Measurements from ENCODE around the gene FYCO1. TPM values are rescaled to one million over a fixed set of nuclear protein-coding genes. Genes with fewer than 3 reads are reported as not detected.

FYCO1 gene
- total and polyA plus RNA-seq, 7 donors = 8.4 to 115 (median 72.1) TPM

DNA sequence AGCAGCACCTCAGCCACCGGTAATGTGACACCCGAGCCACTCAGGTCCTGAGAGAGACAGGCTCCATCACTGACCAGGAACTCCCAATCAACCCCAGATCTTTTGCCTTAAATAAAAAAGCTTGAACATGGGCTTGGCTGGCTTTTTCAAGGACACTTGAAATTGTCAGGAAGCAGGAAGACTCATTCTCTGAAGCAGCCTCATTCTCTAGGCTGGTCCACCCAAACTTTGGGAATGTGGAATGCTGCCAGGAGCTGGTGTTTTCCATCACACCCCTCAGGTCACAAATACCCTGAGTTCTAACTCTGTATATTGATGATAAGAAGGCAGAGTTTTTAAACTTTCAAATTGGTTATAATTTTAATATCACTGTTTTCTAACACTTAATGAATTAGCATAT is 35.3 kb downstream of the FYCO1 start:
- intact Hi-C loops (cut with DNase I) = no loop called here
- WGBS, 2 donors = 93 to 100% methylated on average over 2 of the region's 2 CpGs

DNA sequence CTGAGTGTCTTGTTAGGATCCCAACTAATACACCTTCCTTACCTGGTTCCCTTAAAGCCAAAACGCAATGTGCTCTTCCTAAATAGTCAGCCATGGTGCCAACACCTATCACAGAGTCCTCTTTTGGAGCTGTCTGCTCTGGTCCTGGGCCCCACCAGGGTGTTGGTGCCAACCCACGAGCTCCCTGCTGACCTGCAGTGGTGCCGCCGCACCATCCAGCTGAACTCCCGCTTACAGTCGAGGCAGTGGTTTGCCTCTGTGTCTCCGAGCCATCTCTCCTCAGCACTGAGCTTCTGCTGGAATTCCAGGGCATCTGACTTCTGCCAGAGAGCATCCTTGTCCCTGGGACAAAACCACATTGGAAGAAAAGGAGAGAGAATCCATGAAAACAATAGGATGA is 36.4 kb downstream of the FYCO1 start:
- H3K9me3 ChIP-seq = no peaks in the 10 kb centered on the region
- H3K27ac ChIP-seq = peak overlapping the region in 3 of 4 donors; percentile 39 to 72 (median 64)
- no peaks in the 10 kb centered on the region for H3K27me3 ChIP-seq
- intact Hi-C loops (cut with DNase I) = no loop called here
- TF ChIP-seq, protein P1, sequence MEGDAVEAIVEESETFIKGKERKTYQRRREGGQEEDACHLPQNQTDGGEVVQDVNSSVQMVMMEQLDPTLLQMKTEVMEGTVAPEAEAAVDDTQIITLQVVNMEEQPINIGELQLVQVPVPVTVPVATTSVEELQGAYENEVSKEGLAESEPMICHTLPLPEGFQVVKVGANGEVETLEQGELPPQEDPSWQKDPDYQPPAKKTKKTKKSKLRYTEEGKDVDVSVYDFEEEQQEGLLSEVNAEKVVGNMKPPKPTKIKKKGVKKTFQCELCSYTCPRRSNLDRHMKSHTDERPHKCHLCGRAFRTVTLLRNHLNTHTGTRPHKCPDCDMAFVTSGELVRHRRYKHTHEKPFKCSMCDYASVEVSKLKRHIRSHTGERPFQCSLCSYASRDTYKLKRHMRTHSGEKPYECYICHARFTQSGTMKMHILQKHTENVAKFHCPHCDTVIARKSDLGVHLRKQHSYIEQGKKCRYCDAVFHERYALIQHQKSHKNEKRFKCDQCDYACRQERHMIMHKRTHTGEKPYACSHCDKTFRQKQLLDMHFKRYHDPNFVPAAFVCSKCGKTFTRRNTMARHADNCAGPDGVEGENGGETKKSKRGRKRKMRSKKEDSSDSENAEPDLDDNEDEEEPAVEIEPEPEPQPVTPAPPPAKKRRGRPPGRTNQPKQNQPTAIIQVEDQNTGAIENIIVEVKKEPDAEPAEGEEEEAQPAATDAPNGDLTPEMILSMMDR (IDR thresholded peaks at IDR 0.05) = no peak
- TF ChIP-seq POLR2AphosphoS5 (IDR thresholded peaks at IDR 0.05) (no peak), EP300 (IDR thresholded peaks at IDR 0.05) (no peak), POLR2A (IDR thresholded peaks at IDR 0.05) (no peak)
- H3K4me3 ChIP-seq = no peak overlapping the region
- peaks cover 0 to 18% (median 6%) of the 10 kb centered on the region in 4 donors for H3K4me1 ChIP-seq
- H3K36me3 ChIP-seq = peaks cover 54 to 100% (median 75%) of the 10 kb centered on the region in 4 donors
- WGBS, 2 donors = 90 to 97% methylated on average over 7 of the region's 7 CpGs
- no peak for DNase-seq

More for the DNA sequence above, 35.3 kb downstream of the FYCO1 start:
- Histone ChIP-seq H3K27ac (peak overlapping the region in 2 of 4 donors; percentile 0 to 14), H3K4me3 (no peak overlapping the region), H3K36me3 (peaks cover 55 to 100% (median 75%) of the 10 kb centered on the region in 4 donors), H3K9me3 (no peaks in the 10 kb centered on the region), H3K27me3 (no peaks in the 10 kb centered on the region), H3K4me1 (peaks cover 0 to 18% (median 6%) of the 10 kb centered on the region in 4 donors)
- TF ChIP-seq POLR2AphosphoS5 (IDR thresholded peaks at IDR 0.05) (no peak), POLR2A (IDR thresholded peaks at IDR 0.05) (no peak), EP300 (IDR thresholded peaks at IDR 0.05) (no peak)
- TF ChIP-seq, protein P1 (IDR thresholded peaks at IDR 0.05) = no peak
- no peak for DNase-seq

DNA sequence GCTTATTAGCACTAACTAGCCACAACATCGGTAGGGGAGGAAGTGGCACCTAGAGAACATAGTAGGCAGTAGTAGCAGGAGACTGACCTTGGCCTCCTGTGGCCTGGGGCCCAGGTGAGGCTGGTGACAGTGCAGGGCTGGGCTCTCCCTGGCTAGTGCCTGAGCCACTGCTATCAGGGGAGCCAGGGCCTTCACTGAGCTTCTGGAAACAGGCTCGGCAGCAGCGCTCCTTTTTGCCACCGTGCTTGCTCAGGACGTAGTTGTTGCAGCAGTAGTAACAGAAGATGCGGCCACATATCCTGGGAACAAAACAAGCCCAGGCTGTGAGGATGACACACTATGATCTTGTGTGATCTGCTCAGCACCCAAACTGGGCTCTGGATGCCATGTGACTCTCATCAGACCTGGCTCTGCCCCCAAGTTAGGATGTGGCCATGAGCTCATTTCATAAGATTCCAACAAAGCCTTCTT is 37.3 kb downstream of the FYCO1 start:
- WGBS, 2 donors = 91 to 94% methylated on average over 6 of the region's 6 CpGs
- TF ChIP-seq POLR2A (IDR thresholded peaks at IDR 0.05) = no peak
- TF ChIP-seq POLR2AphosphoS5 (IDR thresholded peaks at IDR 0.05) = peak in 1 of 4 donors; percentile 38
- TF ChIP-seq, protein P1 (IDR thresholded peaks at IDR 0.05) = no peak
- no peaks in the 10 kb centered on the region for H3K9me3 ChIP-seq
- H3K4me1 ChIP-seq = peaks cover 0 to 18% (median 6%) of the 10 kb centered on the region in 4 donors
- H3K4me3 ChIP-seq = no peak overlapping the region
- H3K27ac ChIP-seq = peak overlapping the region in 3 of 4 donors; percentile 39 to 72 (median 64)
- intact Hi-C loops (cut with DNase I) = no loop called here
- H3K27me3 ChIP-seq = no peaks in the 10 kb centered on the region
- no peak for DNase-seq
- H3K36me3 ChIP-seq = peaks cover 52 to 100% (median 75%) of the 10 kb centered on the region in 4 donors

DNA sequence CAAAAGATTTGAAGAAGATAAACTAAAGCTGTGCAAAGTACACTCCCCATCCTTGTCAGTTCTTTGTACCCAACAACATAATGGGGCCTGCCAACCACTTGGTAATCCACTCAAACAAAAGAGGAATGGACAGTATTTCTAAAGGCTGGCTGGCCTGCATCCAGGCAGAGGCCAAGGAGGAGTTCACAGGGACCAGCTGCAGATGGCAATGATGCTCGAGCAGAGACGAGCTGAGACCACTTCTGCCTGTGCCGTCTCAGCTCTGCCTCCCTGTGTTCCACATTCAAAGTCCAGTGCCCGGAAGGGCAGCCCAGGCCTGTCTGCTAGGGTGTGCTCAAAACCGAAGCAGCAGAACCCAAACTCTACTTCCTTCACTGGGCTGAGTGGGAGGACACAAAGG is 38.0 kb downstream of the FYCO1 start:
- WGBS, 2 donors = 86 to 90% methylated on average over 5 of the region's 5 CpGs
- Histone ChIP-seq H3K9me3 (no peaks in the 10 kb centered on the region), H3K4me1 (peaks cover 0 to 18% (median 6%) of the 10 kb centered on the region in 4 donors), H3K36me3 (peaks cover 52 to 100% (median 75%) of the 10 kb centered on the region in 4 donors), H3K27me3 (no peaks in the 10 kb centered on the region), H3K27ac (peak overlapping the region in 2 of 4 donors; percentile 64 to 72), H3K4me3 (no peak overlapping the region)
- TF ChIP-seq POLR2AphosphoS5 (IDR thresholded peaks at IDR 0.05) = no peak
- no peak for TF ChIP-seq POLR2A (IDR thresholded peaks at IDR 0.05)
- TF ChIP-seq, protein P1 (IDR thresholded peaks at IDR 0.05) = no peak
- no peak for TF ChIP-seq EP300 (IDR thresholded peaks at IDR 0.05)
- intact Hi-C loops (cut with DNase I) = no loop called here
- no peak for DNase-seq

DNA sequence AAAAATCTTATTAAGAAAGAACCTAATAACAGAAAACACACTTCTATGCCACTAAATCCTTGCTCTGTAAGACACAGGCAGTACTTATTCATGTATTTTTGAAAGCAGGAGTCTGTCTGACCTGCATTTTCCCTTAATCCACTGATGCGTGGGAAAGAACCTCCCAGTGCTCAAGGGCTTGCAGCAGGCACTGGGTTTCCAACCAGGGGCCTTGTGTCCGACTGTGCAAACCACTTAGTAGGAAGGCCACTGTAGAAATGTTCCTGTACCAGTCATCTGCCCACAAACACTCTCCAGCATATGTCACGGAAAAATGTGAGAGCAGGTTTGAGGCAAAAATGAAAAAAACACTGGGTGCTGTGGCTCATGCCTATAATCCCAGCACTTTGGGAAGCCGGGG is 39.9 kb downstream of the FYCO1 start:
- 88 to 94% methylated on average over 4 of the region's 4 CpGs for WGBS, 2 donors
- no peak for TF ChIP-seq POLR2A (IDR thresholded peaks at IDR 0.05)
- TF ChIP-seq, protein P1 (IDR thresholded peaks at IDR 0.05) = no peak
- no peak for TF ChIP-seq POLR2AphosphoS5 (IDR thresholded peaks at IDR 0.05)
- TF ChIP-seq EP300 (IDR thresholded peaks at IDR 0.05) = no peak
- H3K27ac ChIP-seq = no peak overlapping the region
- no peak for DNase-seq
- H3K4me3 ChIP-seq = no peak overlapping the region
- H3K4me1 ChIP-seq = peaks cover 0 to 19% (median 6%) of the 10 kb centered on the region in 4 donors
- intact Hi-C loops (cut with DNase I) = no loop called here
- no peaks in the 10 kb centered on the region for H3K9me3 ChIP-seq
- peaks cover 58 to 100% (median 75%) of the 10 kb centered on the region in 4 donors for H3K36me3 ChIP-seq
- H3K27me3 ChIP-seq = no peaks in the 10 kb centered on the region
